ENCODE results near the gene CDC42BPB.

Gene CDC42BPB

DNA sequence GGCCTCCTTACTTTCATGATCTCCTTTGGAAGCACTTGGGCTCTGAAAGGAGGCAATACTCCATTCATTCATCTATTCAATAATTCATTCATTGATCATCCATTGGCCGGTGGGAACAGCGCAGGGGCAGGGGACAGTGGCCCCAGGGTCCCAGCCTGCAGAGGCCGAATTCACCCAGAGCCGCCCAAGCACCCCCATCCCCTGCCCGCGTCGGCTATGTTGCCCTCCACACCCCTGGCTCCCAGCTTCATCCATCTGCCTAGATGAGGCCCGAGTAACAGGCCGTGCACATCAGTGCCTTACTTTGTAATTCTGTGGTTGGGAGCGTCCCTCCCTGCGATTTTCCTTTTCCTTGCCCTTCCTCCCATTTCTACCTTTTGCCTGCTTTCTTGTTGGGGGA, 131.7 kb downstream of the CDC42BPB start:
- no peaks in the 10 kb centered on the region for H3K4me1 ChIP-seq (ENCODE audit: low read length)
- no peak overlapping the region for H3K4me2 ChIP-seq (ENCODE audit: low read depth, low read length)
- TF ChIP-seq EZH2phosphoT487 (IDR thresholded peaks at IDR 0.05; ENCODE audit: low read length): no peak
- TF ChIP-seq, protein P1, sequence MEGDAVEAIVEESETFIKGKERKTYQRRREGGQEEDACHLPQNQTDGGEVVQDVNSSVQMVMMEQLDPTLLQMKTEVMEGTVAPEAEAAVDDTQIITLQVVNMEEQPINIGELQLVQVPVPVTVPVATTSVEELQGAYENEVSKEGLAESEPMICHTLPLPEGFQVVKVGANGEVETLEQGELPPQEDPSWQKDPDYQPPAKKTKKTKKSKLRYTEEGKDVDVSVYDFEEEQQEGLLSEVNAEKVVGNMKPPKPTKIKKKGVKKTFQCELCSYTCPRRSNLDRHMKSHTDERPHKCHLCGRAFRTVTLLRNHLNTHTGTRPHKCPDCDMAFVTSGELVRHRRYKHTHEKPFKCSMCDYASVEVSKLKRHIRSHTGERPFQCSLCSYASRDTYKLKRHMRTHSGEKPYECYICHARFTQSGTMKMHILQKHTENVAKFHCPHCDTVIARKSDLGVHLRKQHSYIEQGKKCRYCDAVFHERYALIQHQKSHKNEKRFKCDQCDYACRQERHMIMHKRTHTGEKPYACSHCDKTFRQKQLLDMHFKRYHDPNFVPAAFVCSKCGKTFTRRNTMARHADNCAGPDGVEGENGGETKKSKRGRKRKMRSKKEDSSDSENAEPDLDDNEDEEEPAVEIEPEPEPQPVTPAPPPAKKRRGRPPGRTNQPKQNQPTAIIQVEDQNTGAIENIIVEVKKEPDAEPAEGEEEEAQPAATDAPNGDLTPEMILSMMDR (IDR thresholded peaks at IDR 0.05; ENCODE audit: low read length): no peak
- TF ChIP-seq EZH2 (optimal IDR thresholded peaks at IDR 0.05; ENCODE audit: low read depth, low read length): no peak
- no peaks in the 10 kb centered on the region for H3K79me2 ChIP-seq (ENCODE audit: low read length)
- no peaks in the 10 kb centered on the region; the same call in 1 of the 2 replicates for H3K27me3 ChIP-seq (replicated peaks; ENCODE audit: insufficient read depth, low read length)
- H3K9me3 ChIP-seq (replicated peaks; ENCODE audit: insufficient read depth, low read length): no peaks in the 10 kb centered on the region
- no peaks in the 10 kb centered on the region for H3K36me3 ChIP-seq (replicated peaks; ENCODE audit: insufficient read depth, low read length)
- H3K9ac ChIP-seq (ENCODE audit: low read length): no peak overlapping the region
- no peaks in the 10 kb centered on the region for H4K20me1 ChIP-seq (ENCODE audit: insufficient read depth, low read length)
- H3K27ac ChIP-seq (ENCODE audit: low read length): no peak overlapping the region
- no peak overlapping the region for H2AFZ ChIP-seq (ENCODE audit: low read length)
- H3K4me3 ChIP-seq (ENCODE audit: low read length): no peak overlapping the region
- H3F3A ChIP-seq (ENCODE audit: insufficient read depth, low read length): no peaks in the 10 kb centered on the region
- no peak for DNase-seq
- H3K9me2 ChIP-seq (replicated peaks; ENCODE audit: insufficient read depth, low read length): no peaks in the 10 kb centered on the region

DNA sequence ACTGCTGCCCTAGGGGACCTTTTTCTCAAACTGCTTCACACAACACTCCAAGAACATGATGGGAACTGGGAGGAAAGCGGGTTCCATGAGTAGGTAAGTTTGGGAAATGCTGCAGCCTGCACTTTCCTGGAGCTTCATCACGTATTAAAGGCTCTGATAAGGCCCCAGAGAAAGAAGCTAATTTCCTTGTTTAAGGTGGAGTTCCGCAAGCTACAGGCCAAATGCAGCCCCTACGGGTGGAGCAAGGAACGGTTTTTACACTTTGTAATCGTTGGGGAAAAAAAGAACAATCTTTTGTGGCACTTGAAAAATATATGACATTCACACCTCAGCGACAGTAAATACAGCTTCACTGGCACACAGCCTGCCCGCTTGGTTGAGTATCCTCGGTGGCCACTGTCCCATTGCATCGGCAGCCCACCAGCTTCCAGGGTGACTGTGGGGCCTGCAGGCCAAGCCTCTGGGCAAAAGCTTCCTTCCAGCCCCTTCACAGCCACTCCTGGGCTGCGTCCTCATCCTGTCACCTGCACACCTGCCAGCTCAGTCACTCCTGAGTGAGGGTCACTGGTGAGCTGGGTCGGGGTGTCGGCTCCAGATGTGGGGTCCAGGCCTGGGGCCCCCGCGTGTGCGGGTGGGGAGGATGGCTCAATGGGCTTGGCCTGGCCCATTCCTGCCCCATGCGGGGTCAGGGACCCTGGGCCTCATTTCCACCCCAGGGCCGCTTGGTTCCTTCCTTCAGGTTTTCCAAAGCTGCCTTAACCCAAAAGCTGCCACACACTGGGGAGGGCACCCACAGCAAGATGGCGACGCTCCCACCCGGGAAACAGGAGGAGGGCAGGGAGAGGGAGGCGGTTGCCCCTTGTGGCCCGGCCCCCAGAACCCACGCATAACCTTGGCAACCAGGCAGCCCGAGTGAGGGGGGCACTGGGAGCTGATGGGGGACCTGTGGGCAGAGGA, 132.4 kb downstream of the CDC42BPB start:
- no peak overlapping the region for H3K27ac ChIP-seq (ENCODE audit: low read length)
- no peak overlapping the region for H3K4me2 ChIP-seq (ENCODE audit: low read depth, low read length)
- no peak for DNase-seq

DNA sequence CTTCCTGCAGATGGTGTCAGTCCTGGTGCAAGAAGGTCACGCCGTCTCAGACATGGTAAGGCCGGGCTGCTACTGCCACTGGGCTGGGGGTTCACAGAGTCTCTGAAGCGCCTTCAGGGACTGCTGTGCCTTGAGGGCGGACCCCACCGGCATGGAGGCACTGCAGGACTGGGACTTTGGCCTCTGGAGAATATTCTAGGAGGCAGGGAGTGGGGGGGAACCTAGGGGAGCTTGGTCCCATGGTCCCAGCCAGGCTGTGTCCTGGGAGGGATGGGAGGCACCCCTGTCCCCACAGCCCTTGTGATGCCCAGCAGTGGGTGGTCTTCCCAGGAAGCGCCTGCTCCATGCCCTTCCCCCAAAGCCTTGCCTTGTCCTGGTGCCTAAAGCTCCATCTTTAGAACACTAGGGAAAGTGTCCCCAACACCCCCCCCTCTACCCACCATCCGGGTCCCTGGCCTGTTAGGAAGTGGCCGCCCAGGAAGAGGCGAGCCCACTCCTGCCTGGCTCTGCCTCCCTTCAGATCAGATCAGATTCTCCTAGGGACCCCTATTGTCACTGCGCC, 133.3 kb downstream of the CDC42BPB start:
- no peaks in the 10 kb centered on the region for H3K36me3 ChIP-seq (replicated peaks; ENCODE audit: insufficient read depth, low read length)
- TF ChIP-seq EZH2 (optimal IDR thresholded peaks at IDR 0.05; ENCODE audit: low read depth, low read length): no peak
- no peak for TF ChIP-seq EZH2phosphoT487 (IDR thresholded peaks at IDR 0.05; ENCODE audit: low read length)
- TF ChIP-seq, protein P1 (IDR thresholded peaks at IDR 0.05; ENCODE audit: low read length): no peak
- no peaks in the 10 kb centered on the region for H3F3A ChIP-seq (ENCODE audit: insufficient read depth, low read length)
- H3K9me3 ChIP-seq (replicated peaks; ENCODE audit: insufficient read depth, low read length): no peaks in the 10 kb centered on the region
- H2AFZ ChIP-seq (ENCODE audit: low read length): no peak overlapping the region
- no peaks in the 10 kb centered on the region for H3K4me1 ChIP-seq (ENCODE audit: low read length)
- no peaks in the 10 kb centered on the region for H3K79me2 ChIP-seq (ENCODE audit: low read length)
- no peaks in the 10 kb centered on the region for H3K9me2 ChIP-seq (replicated peaks; ENCODE audit: insufficient read depth, low read length)
- H3K4me3 ChIP-seq (ENCODE audit: low read length): no peak overlapping the region
- no peak overlapping the region for H3K9ac ChIP-seq (ENCODE audit: low read length)
- no peak for DNase-seq
- no peaks in the 10 kb centered on the region; the same call in 1 of the 2 replicates for H3K27me3 ChIP-seq (replicated peaks; ENCODE audit: insufficient read depth, low read length)
- no peaks in the 10 kb centered on the region for H4K20me1 ChIP-seq (ENCODE audit: insufficient read depth, low read length)
- H3K4me2 ChIP-seq (ENCODE audit: low read depth, low read length): no peak overlapping the region
- H3K27ac ChIP-seq (ENCODE audit: low read length): no peak overlapping the region

More for the DNA sequence above, 132.4 kb downstream of the CDC42BPB start:
- TF ChIP-seq, protein P1 (IDR thresholded peaks at IDR 0.05; ENCODE audit: low read length): no peak
- no peak for TF ChIP-seq EZH2phosphoT487 (IDR thresholded peaks at IDR 0.05; ENCODE audit: low read length)
- TF ChIP-seq EZH2 (optimal IDR thresholded peaks at IDR 0.05; ENCODE audit: low read depth, low read length): no peak
- Histone ChIP-seq H3K9ac (ENCODE audit: low read length) (no peak overlapping the region), H3K9me3 (replicated peaks; ENCODE audit: insufficient read depth, low read length) (no peaks in the 10 kb centered on the region), H3F3A (ENCODE audit: insufficient read depth, low read length) (no peaks in the 10 kb centered on the region), H3K4me3 (ENCODE audit: low read length) (no peak overlapping the region), H4K20me1 (ENCODE audit: insufficient read depth, low read length) (no peaks in the 10 kb centered on the region), H3K27me3 (replicated peaks; ENCODE audit: insufficient read depth, low read length) (no peaks in the 10 kb centered on the region; the same call in 1 of the 2 replicates), H2AFZ (ENCODE audit: low read length) (no peak overlapping the region), H3K9me2 (replicated peaks; ENCODE audit: insufficient read depth, low read length) (no peaks in the 10 kb centered on the region), H3K79me2 (ENCODE audit: low read length) (no peaks in the 10 kb centered on the region), H3K36me3 (replicated peaks; ENCODE audit: insufficient read depth, low read length) (no peaks in the 10 kb centered on the region), H3K4me1 (ENCODE audit: low read length) (no peaks in the 10 kb centered on the region)
